GM21717 (cell line): Measurements from ENCODE around the gene USO1.
"Not testable (repeated sequence)": the region's sequence is repeated elsewhere in the genome, so short reads cannot be mapped to it uniquely, and the experiment has no call there.

Experiments used
- ATAC-seq: cut with Tn5 transposase; IDR thresholded peaks from one replicate; pipeline ENCODE4 v1.9.1; 2021; ENCODE audit warnings: mild to moderate bottlenecking, moderate library complexity; ENCODE audit not compliant: unreplicated experiment

Gene USO1

GRCh38 chr4:75724066-75724866 lies at the start of gene USO1:
Gene USO1 (plus strand): TSS chr4:75724577. CDS start chr4:75724820, 243 bp downstream.
- peak; percentile 85 for ATAC-seq

- no peak for ATAC-seq
Measured at GRCh38 chr4:75675004-75675531, 49.3 kb upstream of the USO1 start.

- no peak for ATAC-seq
Measured at GRCh38 chr4:75678473-75678872, 45.9 kb upstream of the USO1 start.

- no peak for ATAC-seq
Measured at GRCh38 chr4:75678965-75679364, 45.4 kb upstream of the USO1 start.

- ATAC-seq = no peak
Measured at GRCh38 chr4:75679876-75680575, 44.4 kb upstream of the USO1 start.

- ATAC-seq = no peak
Measured at GRCh38 chr4:75683482-75684155, 40.8 kb upstream of the USO1 start.

- no peak for ATAC-seq
Measured at GRCh38 chr4:75685546-75686189, 38.7 kb upstream of the USO1 start.

GRCh38 chr4:75686346-75686745 lies 38.0 kb upstream of the USO1 start:
- no peak for ATAC-seq

GRCh38 chr4:75687125-75687524 lies 37.3 kb upstream of the USO1 start:
- not testable (repeated sequence) for ATAC-seq

GRCh38 chr4:75692066-75692465 lies 32.3 kb upstream of the USO1 start:
- not testable (repeated sequence) for ATAC-seq

GRCh38 chr4:75696071-75696470 lies 28.3 kb upstream of the USO1 start:
- ATAC-seq = no peak

- no peak for ATAC-seq
Measured at GRCh38 chr4:75696581-75696980, 27.8 kb upstream of the USO1 start.

GRCh38 chr4:75698162-75698962 lies 26.0 kb upstream of the USO1 start:
- peak; percentile 96 for ATAC-seq

GRCh38 chr4:75698963-75699228 lies 25.5 kb upstream of the USO1 start:
- peak; percentile 52 for ATAC-seq

GRCh38 chr4:75699299-75699698 lies 25.1 kb upstream of the USO1 start:
- no peak for ATAC-seq

GRCh38 chr4:75702919-75703411 lies 21.4 kb upstream of the USO1 start:
- no peak for ATAC-seq

GRCh38 chr4:75705198-75705977 lies 19.0 kb upstream of the USO1 start:
- ATAC-seq = no peak

GRCh38 chr4:75708218-75708691 lies 16.1 kb upstream of the USO1 start:
- ATAC-seq = peak; percentile 52

GRCh38 chr4:75710246-75710645 lies 14.1 kb upstream of the USO1 start:
- no peak for ATAC-seq
